GM18858 (cell line): ENCODE results near the gene NLRP10.

Experiments
- ATAC-seq: cut with Tn5 transposase; IDR thresholded peaks from one replicate; pipeline ENCODE4 v1.9.1; 2021; ENCODE audit not compliant: unreplicated experiment

Gene NLRP10

GRCh38 chr11:7977232-7977917 lies 12.1 kb upstream of the NLRP10 start:
- no peak for ATAC-seq

- no peak for ATAC-seq
Measured at GRCh38 chr11:7974668-7975067, 9.4 kb upstream of the NLRP10 start.

GRCh38 chr11:7973011-7973410 lies 7.8 kb upstream of the NLRP10 start:
- no peak for ATAC-seq

GRCh38 chr11:7971846-7972245 lies 6.6 kb upstream of the NLRP10 start:
- no peak for ATAC-seq

- ATAC-seq = no peak
Measured at GRCh38 chr11:7969756-7970646, 4.8 kb upstream of the NLRP10 start.

GRCh38 chr11:7968686-7969085 lies 3.4 kb upstream of the NLRP10 start:
- ATAC-seq = no peak

GRCh38 chr11:7967826-7968225 lies 2.6 kb upstream of the NLRP10 start:
- ATAC-seq = no peak

- no peak for ATAC-seq
Measured at GRCh38 chr11:7967097-7967496, 1.9 kb upstream of the NLRP10 start.

DNA sequence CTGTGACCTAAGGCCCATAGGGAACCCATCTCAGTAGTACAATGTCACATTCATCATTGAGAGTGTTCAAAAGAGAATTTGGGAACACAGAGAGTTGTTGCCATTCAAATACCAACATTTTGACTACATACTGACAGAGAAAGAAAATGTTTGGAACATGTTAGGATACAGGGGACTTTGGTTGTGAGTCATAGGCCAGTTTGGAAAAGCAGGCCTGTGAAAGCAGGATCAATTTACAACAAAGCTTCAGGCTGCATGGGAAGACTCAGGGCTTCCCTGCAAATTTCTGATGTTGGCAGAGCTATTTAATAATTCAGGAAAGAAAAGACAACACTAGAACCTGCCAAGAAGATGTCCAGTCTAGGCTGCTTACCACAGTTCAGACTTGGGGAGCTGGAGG lies 374 bp downstream of the NLRP10 start:
- ATAC-seq = no peak

DNA sequence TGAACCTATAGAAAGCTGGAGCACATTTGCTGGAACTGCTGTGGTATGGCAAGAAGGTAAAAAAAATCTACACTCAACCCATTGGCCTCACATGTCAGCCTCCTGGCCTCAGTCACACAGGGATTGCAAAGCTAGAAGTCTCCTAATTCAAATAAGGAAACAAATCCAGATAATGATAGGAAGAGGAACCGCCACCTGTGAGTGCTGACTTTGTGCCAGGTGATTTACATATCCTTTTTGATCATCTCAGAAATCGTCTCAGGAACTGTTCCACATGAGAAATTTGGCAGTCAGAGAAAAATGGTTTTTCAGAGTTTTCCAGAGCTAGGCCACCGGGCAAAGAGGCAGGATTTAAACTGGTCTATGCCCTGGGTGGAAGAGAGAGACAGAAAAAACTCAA lies 986 bp downstream of the NLRP10 start:
- no peak for ATAC-seq

DNA sequence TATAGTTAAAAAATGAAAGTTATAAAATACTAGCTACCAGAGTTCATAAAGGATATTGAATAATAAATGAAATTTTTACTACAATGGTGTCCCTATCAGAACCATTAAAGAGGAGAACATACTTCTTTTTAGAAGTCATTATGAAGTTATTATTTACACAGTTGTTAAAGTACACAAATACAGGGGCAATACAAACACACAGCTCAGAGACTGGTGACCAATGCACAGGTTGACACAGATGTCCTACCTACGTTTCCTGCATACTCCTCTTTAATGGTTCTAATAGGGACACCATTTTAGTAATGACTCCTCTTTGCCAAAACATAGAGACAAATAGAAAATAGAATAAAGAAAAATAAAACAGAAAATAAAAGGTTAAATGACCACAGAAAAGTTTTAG lies 10.1 kb downstream of the NLRP10 start:
- ATAC-seq = no peak

DNA sequence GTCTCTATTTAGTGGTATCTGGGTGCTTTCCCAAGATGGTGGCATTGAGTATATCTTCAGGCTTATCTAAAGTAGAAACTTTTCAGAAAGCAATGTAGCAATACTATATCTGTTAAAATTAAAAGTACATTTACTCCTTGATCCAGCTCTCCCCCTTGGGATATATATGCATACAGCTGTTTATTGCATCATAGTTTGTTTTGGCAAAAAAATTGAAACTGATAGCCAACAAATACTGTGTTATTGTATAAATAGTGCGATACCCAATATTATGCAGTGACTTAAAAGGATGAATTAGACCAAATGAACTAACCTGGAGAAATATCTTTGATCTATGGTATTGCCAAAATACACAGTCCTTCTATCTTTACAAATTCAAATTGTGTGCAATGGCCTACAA lies 15.3 kb downstream of the NLRP10 start:
- no peak for ATAC-seq

DNA sequence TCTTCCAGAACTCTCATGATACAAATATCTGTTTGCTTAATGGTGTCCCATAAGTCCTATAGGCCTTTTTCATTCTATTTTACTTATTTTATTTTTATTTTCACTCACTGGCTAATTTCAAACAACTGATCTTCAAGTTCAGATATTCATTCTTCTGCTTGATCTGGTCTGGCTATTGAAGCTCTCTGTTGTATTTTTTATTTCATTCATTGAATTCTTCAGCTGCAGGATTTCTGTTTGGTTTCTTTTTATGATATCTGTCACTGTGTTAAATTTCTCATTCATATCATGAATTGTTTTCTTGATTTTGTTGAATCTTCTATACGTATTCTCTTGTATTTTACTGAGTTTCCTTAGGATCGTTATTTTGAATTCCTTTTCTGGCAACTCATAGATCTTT lies 21.1 kb downstream of the NLRP10 start:
- ATAC-seq = no peak

- no peak for ATAC-seq
Measured at GRCh38 chr11:7941608-7942007, 23.6 kb downstream of the NLRP10 start, which contains the start of gene OR10A3. Gene OR10A3 (minus strand): TSS chr11:7941708. CDS start chr11:7939520, 2,188 bp downstream.

GRCh38 chr11:7941146-7941545 lies 24.1 kb downstream of the NLRP10 start:
- ATAC-seq = no peak

DNA sequence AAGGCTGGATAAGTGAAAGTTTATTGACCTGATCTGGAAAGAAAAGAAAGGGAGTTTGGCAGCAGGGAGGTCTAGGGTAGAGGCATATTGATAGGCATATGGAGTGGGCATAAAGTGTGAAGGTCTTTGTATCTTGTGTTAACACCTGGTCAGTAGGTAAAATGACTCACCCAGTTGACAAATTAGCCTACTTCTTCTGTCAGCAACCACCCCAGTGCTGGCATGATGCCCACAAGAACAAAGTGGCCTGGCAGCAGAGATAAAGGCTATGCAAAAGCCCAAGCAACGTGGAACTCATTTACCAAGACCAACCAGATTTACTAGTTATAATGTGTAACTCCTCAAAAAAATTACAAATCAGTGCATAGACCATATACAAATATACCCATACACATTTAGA lies 28.6 kb downstream of the NLRP10 start:
- ATAC-seq = no peak

DNA sequence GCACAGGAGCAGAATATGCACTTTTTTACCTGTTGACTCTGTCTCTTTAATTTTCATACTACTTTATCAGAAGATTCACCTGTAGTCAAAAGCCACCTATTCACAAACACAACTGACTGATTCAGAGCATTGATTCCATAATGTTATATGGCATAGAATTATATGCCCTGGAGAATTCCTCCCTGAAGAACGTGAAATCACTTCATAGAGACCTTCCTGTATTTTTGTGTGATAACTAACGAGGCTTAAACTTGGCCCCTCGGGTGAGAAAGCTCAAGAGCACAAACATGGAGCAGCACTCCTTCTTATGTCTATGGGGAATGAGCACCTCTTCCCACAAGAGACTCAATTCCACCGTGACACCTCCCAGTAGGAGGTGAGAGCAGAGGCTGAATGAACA lies 34.1 kb downstream of the NLRP10 start, which contains the start of gene OR10A6:
Gene OR10A6 (minus strand): TSS at position 101 of the 400 bp plus-strand sequence. CDS start 2,606 bp downstream, outside the sequence.
- ATAC-seq = no peak

- ATAC-seq = no peak
Measured at GRCh38 chr11:7927635-7928034, 37.6 kb downstream of the NLRP10 start.

GRCh38 chr11:7924536-7924935 lies 40.7 kb downstream of the NLRP10 start:
- no peak for ATAC-seq

GRCh38 chr11:7918141-7918540 lies 47.1 kb downstream of the NLRP10 start:
- ATAC-seq = no peak
